HepG2 (cell line): ENCODE data around the gene CORO1C. TPM values are rescaled to one million over a fixed set of nuclear protein-coding genes. Genes with fewer than 3 reads are reported as not detected.

Source experiments
- ETV5 ChIP-seq: IDR thresholded peaks from 2 replicates; pipeline ENCODE4 v1.6.1; 2018; ENCODE audit warnings: missing biosample characterization, missing genetic modification reagents, inconsistent platforms, borderline replicate concordance
- FOXO4 ChIP-seq: sonication (generic); formaldehyde crosslinking; conservative IDR thresholded peaks from 2 replicates; pipeline ENCODE4 v1.8.1; 2023; ENCODE audit warnings: missing genetic modification reagents
- FOXP1 ChIP-seq, 2 experiments: fragments of 450-650 bp in 1 of 2; IDR thresholded peaks; 2 replicates each; pipeline ENCODE4 v1.6.1; 2017 to 2018; ENCODE audit warnings: antibody characterized with exemption in 1 of 2
- GABPA ChIP-seq, 2 experiments: IDR thresholded peaks; 2 replicates each; pipeline ENCODE4 v1.6.1; 2011 to 2016; ENCODE audit warnings: low read depth in 2 of 2, low read length in 1 of 2, missing biosample characterization in 1 of 2, missing genetic modification characterization in 1 of 2
- GATAD1 ChIP-seq: IDR thresholded peaks from 2 replicates; pipeline ENCODE4 v1.6.1; 2016; ENCODE audit warnings: missing genetic modification reagents, missing compliant biosample characterization
- HES4 ChIP-seq: sonication (generic); formaldehyde crosslinking; IDR thresholded peaks from 2 replicates; pipeline ENCODE4 v1.9.0; 2021; ENCODE audit warnings: mild to moderate bottlenecking, missing genetic modification reagents, borderline replicate concordance
- NCOA2 ChIP-seq: sonication (generic); formaldehyde crosslinking; IDR thresholded peaks from 2 replicates; pipeline ENCODE4 v1.8.0; 2022; ENCODE audit warnings: inconsistent platforms
- PLRG1 ChIP-seq: fragments of 450-650 bp; conservative IDR thresholded peaks from 2 replicates; pipeline ENCODE4 v1.6.1; 2016
- RFXANK ChIP-seq: IDR thresholded peaks from 2 replicates; pipeline ENCODE4 v1.6.1; 2016
- THAP11 ChIP-seq: IDR thresholded peaks from 2 replicates; pipeline ENCODE4 v1.6.1; 2016; ENCODE audit warnings: missing biosample characterization, missing genetic modification reagents
- ZBTB3 ChIP-seq: sonication (generic); formaldehyde crosslinking; IDR thresholded peaks from 2 replicates; pipeline ENCODE4 v1.4.0; 2020; ENCODE audit warnings: low read depth, mild to moderate bottlenecking, moderate library complexity, missing genetic modification reagents, borderline replicate concordance
- ZC3H13 ChIP-seq: sonication (generic); formaldehyde crosslinking; IDR thresholded peaks from 2 replicates; pipeline ENCODE4 v1.8.1; 2023; ENCODE audit warnings: mild to moderate bottlenecking, missing genetic modification reagents, moderate library complexity
- ZNF124 ChIP-seq: sonication (generic); formaldehyde crosslinking; IDR thresholded peaks from 2 replicates; pipeline ENCODE4 v1.4.0; 2020; ENCODE audit warnings: missing genetic modification reagents
- ZNF225 ChIP-seq: sonication (generic); formaldehyde crosslinking; IDR thresholded peaks from 2 replicates; pipeline ENCODE4 v1.4.0; 2020; ENCODE audit warnings: mild to moderate bottlenecking, missing genetic modification reagents
- ZNF383 ChIP-seq: sonication (generic); formaldehyde crosslinking; IDR thresholded peaks from 2 replicates; pipeline ENCODE4 v1.4.0; 2020; ENCODE audit warnings: missing genetic modification reagents, mild to moderate bottlenecking, borderline replicate concordance
- ZNF558 ChIP-seq: sonication (generic); formaldehyde crosslinking; IDR thresholded peaks from 2 replicates; pipeline ENCODE4 v1.9.0; 2022; ENCODE audit warnings: mild to moderate bottlenecking, missing genetic modification reagents, borderline replicate concordance
- ZNF564 ChIP-seq: sonication (generic); formaldehyde crosslinking; IDR thresholded peaks from 2 replicates; pipeline ENCODE4 v1.8.1; 2023; ENCODE audit warnings: mild to moderate bottlenecking, missing genetic modification reagents
- ZNF598 ChIP-seq: sonication (generic); formaldehyde crosslinking; IDR thresholded peaks from 2 replicates; pipeline ENCODE4 v1.5.1; 2020; ENCODE audit warnings: mild to moderate bottlenecking, missing genetic modification reagents, borderline replicate concordance
- ZNF607 ChIP-seq: sonication (generic); formaldehyde crosslinking; IDR thresholded peaks from 2 replicates; pipeline ENCODE4 v1.5.1; 2020; ENCODE audit warnings: missing genetic modification reagents, mild to moderate bottlenecking, borderline replicate concordance
- ZNF619 ChIP-seq: sonication (generic); formaldehyde crosslinking; IDR thresholded peaks from 2 replicates; pipeline ENCODE4 v1.4.0; 2020; ENCODE audit warnings: mild to moderate bottlenecking, missing genetic modification reagents
- ZNF709 ChIP-seq: sonication (generic); formaldehyde crosslinking; IDR thresholded peaks from 2 replicates; pipeline ENCODE4 v1.5.0; 2020; ENCODE audit warnings: mild to moderate bottlenecking, missing genetic modification reagents
- ZNF772 ChIP-seq: sonication (generic); formaldehyde crosslinking; IDR thresholded peaks from 2 replicates; pipeline ENCODE4 v1.5.0; 2020; ENCODE audit warnings: mild to moderate bottlenecking, missing genetic modification reagents
- ZNF850 ChIP-seq: sonication (generic); formaldehyde crosslinking; conservative IDR thresholded peaks from 2 replicates; pipeline ENCODE4 v1.9.0; 2021; ENCODE audit warnings: mild to moderate bottlenecking, missing genetic modification reagents
- ZXDC ChIP-seq: sonication (generic); formaldehyde crosslinking; IDR thresholded peaks from 2 replicates; pipeline ENCODE4 v1.5.0; 2020; ENCODE audit warnings: mild to moderate bottlenecking, missing genetic modification reagents
- polyA plus RNA-seq, 8 experiments: library from polyadenylated mRNA; depleted of rRNA in 3 of 8; stranded (reverse) in 7 of 8; unstranded in 1 of 8; fragments of >200 nt; fragmentation: Illumina TruSeq in 4 of 8; extraction: Trizol in 4 of 8; gene quantifications; 2 replicates each; pipeline versions ENCODE4 v1.2.1 to v1.2.3, GENCODE V29; 2011 to 2016; ENCODE audit warnings: low read depth in 4 of 8, missing spikeins in 1 of 8, mixed read lengths in 1 of 8; ENCODE audit not compliant: insufficient read depth in 1 of 8
- total RNA-seq, 5 experiments: library from RNA; depleted of rRNA; stranded (reverse); fragments of >200 nt; fragmentation: Illumina TruSeq; extraction: Trizol; gene quantifications; 2 replicates each; pipeline ENCODE4 v1.2.3, GENCODE V29; 2016; ENCODE audit warnings: low read depth in 1 of 5
- TF ChIP-seq, protein P1 (sequence below): sonication (generic); formaldehyde crosslinking; IDR thresholded peaks from 2 replicates; pipeline ENCODE4 v1.4.0; 2020; ENCODE audit warnings: missing genetic modification reagents

Gene CORO1C
- total and polyA plus RNA-seq, 2 of the 13 experiments (the other 11 are each of a cell fraction or from before 2014, with no cell fraction given), result 73.7 to 131 TPM

DNA sequence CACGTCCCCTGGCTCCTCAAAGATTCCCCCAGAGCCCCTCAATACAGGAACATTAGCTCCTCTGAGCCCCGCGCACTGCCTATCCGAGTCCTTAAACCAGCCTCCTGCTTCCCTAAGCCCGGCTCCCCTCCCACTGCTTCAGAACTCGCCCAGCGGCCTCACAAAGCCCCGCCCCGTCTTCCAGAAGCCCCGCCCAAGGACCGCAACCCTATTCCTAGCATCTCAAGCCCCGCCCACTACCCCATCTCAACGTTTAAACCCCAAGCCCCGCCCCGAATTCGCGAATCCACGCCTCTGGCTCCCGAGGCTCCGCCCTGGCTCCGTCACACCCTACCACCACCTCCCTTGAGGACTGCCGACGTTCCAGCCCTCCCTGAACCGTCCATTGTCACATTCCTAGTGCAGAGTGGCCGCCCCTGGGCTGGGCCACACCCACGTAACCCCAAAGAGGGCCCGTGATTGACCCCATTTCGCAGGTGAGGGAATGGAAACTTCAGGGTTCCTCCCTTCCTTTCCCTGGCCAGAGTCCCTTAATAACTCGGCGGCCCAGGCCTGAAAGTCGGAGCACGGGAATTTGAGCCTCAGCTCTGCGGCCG, 646 bp upstream of the CORO1C start (continued):
- TF ChIP-seq GABPA (IDR thresholded peaks at IDR 0.05; ENCODE audit: low read depth, low read length) (no peak), GABPA (CRISPR knock-in tag; IDR thresholded peaks at IDR 0.05; ENCODE audit: low read depth) (no peak; the same call in 1 of the 2 replicates), ZNF607 (CRISPR knock-in tag) (peak; percentile 26; the same call in 1 of the 2 replicates), ZNF772 (no peak), ZXDC (CRISPR knock-in tag) (no peak), ZNF383 (CRISPR knock-in tag) (0 out of 2 replicates have a peak, but pooled peaks have one; percentile 33), ZNF124 (CRISPR knock-in tag) (0 out of 2 replicates have a peak, but pooled peaks have one; percentile 35), NCOA2 (CRISPR knock-in tag) (0 out of 2 replicates have a peak, but pooled peaks have one; percentile 18), ZC3H13 (CRISPR knock-in tag) (peak; percentile 40; the same call in 1 of the 2 replicates), ZNF598 (CRISPR knock-in tag) (no peak), ETV5 (CRISPR knock-in tag) (no peak), ZNF564 (CRISPR knock-in tag) (0 out of 2 replicates have a peak, but pooled peaks have one; percentile 31), PLRG1 (no peak), FOXO4 (CRISPR knock-in tag) (no peak), GATAD1 (CRISPR knock-in tag) (no peak), ZNF225 (no peak), THAP11 (CRISPR knock-in tag) (no peak), ZBTB3 (CRISPR knock-in tag) (no peak), ZNF619 (CRISPR knock-in tag) (no peak), HES4 (no peak), RFXANK (CRISPR knock-in tag) (no peak), ZNF709 (CRISPR knock-in tag) (no peak), ZNF558 (0 out of 2 replicates have a peak, but pooled peaks have one; percentile 58), FOXP1 (IDR thresholded peaks at IDR 0.05) (no peak), FOXP1 (CRISPR knock-in tag; IDR thresholded peaks at IDR 0.05) (no peak), ZNF850 (CRISPR knock-in tag) (no peak)
- TF ChIP-seq, protein P1, sequence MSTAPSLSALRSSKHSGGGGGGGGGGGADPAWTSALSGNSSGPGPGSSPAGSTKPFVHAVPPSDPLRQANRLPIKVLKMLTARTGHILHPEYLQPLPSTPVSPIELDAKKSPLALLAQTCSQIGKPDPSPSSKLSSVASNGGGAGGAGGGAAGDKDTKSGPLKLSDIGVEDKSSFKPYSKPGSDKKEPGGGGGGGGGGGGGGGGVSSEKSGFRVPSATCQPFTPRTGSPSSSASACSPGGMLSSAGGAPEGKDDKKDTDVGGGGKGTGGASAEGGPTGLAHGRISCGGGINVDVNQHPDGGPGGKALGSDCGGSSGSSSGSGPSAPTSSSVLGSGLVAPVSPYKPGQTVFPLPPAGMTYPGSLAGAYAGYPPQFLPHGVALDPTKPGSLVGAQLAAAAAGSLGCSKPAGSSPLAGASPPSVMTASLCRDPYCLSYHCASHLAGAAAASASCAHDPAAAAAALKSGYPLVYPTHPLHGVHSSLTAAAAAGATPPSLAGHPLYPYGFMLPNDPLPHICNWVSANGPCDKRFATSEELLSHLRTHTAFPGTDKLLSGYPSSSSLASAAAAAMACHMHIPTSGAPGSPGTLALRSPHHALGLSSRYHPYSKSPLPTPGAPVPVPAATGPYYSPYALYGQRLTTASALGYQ (CRISPR knock-in tag), result 0 out of 2 replicates have a peak, but pooled peaks have one; percentile 35
